Endometrial microvascular endothelial cells (primary cell): Measurements from ENCODE around the gene ELAPOR1. TPM values are rescaled to one million over a fixed set of nuclear protein-coding genes. Genes with fewer than 3 reads are reported as not detected.

ENCODE experiments used
- in situ Hi-C: cut with HindIII; loops from 2 replicates; pipeline ENCODE4 v1.10.0; 2017; ENCODE audit warnings: low sequenced_read_pairs, low pct_unique_long_range_greater_than_20kb; ENCODE audit errors: inconsistent ontology term
- total RNA-seq: library from RNA; depleted of rRNA; stranded (reverse); fragments of >200 nt; gene quantifications from one replicate; pipeline ENCODE4 v1.2.3, GENCODE V29; 2015; ENCODE audit errors: inconsistent ontology term

ELAPOR1 gene
- total RNA-seq, 1 donor from 2014 or later: 0.84 TPM

- in situ Hi-C loops: no loop called here
Measured at GRCh38 chr1:109160071-109160840, 46.3 kb downstream of the ELAPOR1 start.

- in situ Hi-C loops: no loop called here
Measured at GRCh38 chr1:109161858-109162606, 48.1 kb downstream of the ELAPOR1 start.

GRCh38 chr1:109162626-109163025 lies 48.7 kb downstream of the ELAPOR1 start:
- in situ Hi-C loops: no loop called here

DNA sequence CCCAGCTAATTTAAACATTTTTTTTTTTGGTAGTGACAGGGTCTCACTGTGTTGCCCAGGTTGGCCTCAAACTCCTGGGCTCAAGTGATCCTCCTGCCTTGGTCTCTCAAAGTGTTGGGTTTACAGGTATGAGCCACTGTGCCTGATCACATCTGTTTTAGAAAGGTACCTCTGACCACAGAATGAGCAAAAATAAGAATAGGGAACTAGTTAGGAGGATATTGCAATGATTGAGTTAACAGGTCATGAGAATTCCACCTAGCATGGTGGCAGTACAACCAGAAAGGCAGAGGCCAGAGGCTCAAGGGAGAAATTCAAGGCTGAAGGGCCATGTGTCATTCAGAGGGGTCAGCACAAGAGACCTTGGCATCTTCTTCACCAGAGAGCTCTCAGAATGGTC lies 49.6 kb downstream of the ELAPOR1 start:
- in situ Hi-C loops: no loop called here

Other genes with a start within 250 kb of the ELAPOR1 start
- 26.6 TPM for gene GPSM2, start 237.1 kb upstream of the ELAPOR1 start, total RNA-seq
- gene CLCC1, start 150.6 kb upstream of the ELAPOR1 start, total RNA-seq: 50.6 TPM
- 16.1 TPM for gene WDR47, start 72.0 kb upstream of the ELAPOR1 start, total RNA-seq
- 44.9 TPM for gene TAF13, start 38.1 kb upstream of the ELAPOR1 start, total RNA-seq
- 15.9 TPM for gene TMEM167B, start 23.4 kb upstream of the ELAPOR1 start, total RNA-seq
- gene SARS1, start 99.8 kb downstream of the ELAPOR1 start, total RNA-seq: 263 TPM
- 0.37 TPM for gene CELSR2, start 135.4 kb downstream of the ELAPOR1 start, total RNA-seq
- gene PSRC1, start 169.0 kb downstream of the ELAPOR1 start, total RNA-seq: 23.8 TPM
- gene MYBPHL, start 192.9 kb downstream of the ELAPOR1 start, total RNA-seq: not detected